HepG2 (cell line): Measurements from ENCODE around the gene OAS1. TPM values are rescaled to one million over a fixed set of nuclear protein-coding genes. Genes with fewer than 3 reads are reported as not detected.

Experiments
- ATAC-seq: fragments of 200-7000 bp; cut with Tn5 transposase; 3 replicates; pipeline ENCODE4 v1.9.1; 2020; ENCODE audit warnings: mild to moderate bottlenecking, moderate library complexity
- BruUV-seq: library from RNA; stranded (reverse); fragments of 400-500 nt; replicated peaks from 2 replicates; lab custom pipeline; 2021; lab: Mats Ljungman, UMichigan
- CTCF ChIA-PET: fragments of 300-600 bp; formaldehyde crosslinking; extraction: SDS; loops from one replicate; lab custom pipeline; 2021; ENCODE audit warnings: low total read pairs, inconsistent platforms, low intra/inter-chr PET ratio; lab: Yijun Ruan, JAX
- POLR2A ChIA-PET: fragments of 350-600 bp; sonication (Branson Sonifier 250); formaldehyde crosslinking; loops from one replicate; lab custom pipeline; 2020; ENCODE audit warnings: antibody characterized with exemption, inconsistent platforms; lab: Yijun Ruan, JAX
- DNase-seq: peaks from one replicate; pipeline ENCODE4 v3.0.0-alpha.2; 2015; ENCODE audit warnings: low spot score
- FAIRE-seq: peaks from 3 replicates; lab custom pipeline; 2011; peaks lifted over from hg19 to GRCh38; lab: Jason Lieb, UNC
- H2AFZ ChIP-seq: one replicate; pipeline ENCODE4 v1.6.1; 2011; ENCODE audit warnings: low read length, inconsistent platforms
- H3K27ac ChIP-seq: fragments of 300-600 bp; 3 replicates; pipeline ENCODE4 v1.8.0; 2011; ENCODE audit warnings: mixed run types, mild to moderate bottlenecking, mixed read lengths, low read length, inconsistent platforms; ENCODE audit not compliant: insufficient read depth; ENCODE audit errors: extremely low read length
- H3K27me3 ChIP-seq, 2 experiments: fragments of 200-600 bp in 1 of 2; 2 replicates in 1 of 2; 3 replicates in 1 of 2; pipeline versions ENCODE4 v1.6.0 to v1.8.0; 2011; ENCODE audit warnings: low read length in 2 of 2, mild to moderate bottlenecking in 2 of 2, moderate library complexity in 2 of 2, inconsistent platforms in 1 of 2; ENCODE audit not compliant: insufficient read depth in 2 of 2, control insufficient read depth in 1 of 2
- H3K36me3 ChIP-seq, 2 experiments: fragments of 200-600 bp in 1 of 2; replicated peaks in 1 of 2; 2 replicates in 1 of 2; 3 replicates in 1 of 2; pipeline versions ENCODE4 v1.5.1 to v1.8.0; 2011; ENCODE audit warnings: low read length in 2 of 2, inconsistent platforms in 1 of 2; ENCODE audit not compliant: insufficient read depth in 2 of 2, control insufficient read depth in 1 of 2
- H3K4me1 ChIP-seq: 2 replicates; pipeline ENCODE4 v1.5.1; 2012; ENCODE audit warnings: low read length, inconsistent platforms; ENCODE audit not compliant: insufficient read depth
- H3K4me2 ChIP-seq: 2 replicates; pipeline ENCODE4 v1.6.0; 2011; ENCODE audit warnings: low read depth, low read length, inconsistent platforms
- H3K4me3 ChIP-seq, 3 experiments: fragments of 200-600 bp in 1 of 3; sonication (generic), shearing (Covaris generic) in 1 of 3; replicated peaks in 1 of 3; 2 replicates each; pipeline ENCODE4 v1.5.1; 2011 to 2016; ENCODE audit warnings: low read length in 3 of 3, inconsistent platforms in 2 of 3, low read depth in 2 of 3, mild to moderate bottlenecking in 2 of 3, control low read depth in 1 of 3, mixed read lengths in 1 of 3; ENCODE audit not compliant: insufficient read depth in 1 of 3
- H3K79me2 ChIP-seq: one replicate; pipeline ENCODE4 v1.6.1; 2011; ENCODE audit warnings: low read length, inconsistent platforms; ENCODE audit not compliant: insufficient read depth
- H3K9ac ChIP-seq: 2 replicates; pipeline ENCODE4 v1.6.0; 2011; ENCODE audit warnings: mild to moderate bottlenecking, low read depth, low read length, inconsistent platforms; ENCODE audit not compliant: insufficient read depth
- H3K9me3 ChIP-seq: 2 replicates; pipeline ENCODE4 v1.5.1; 2012; ENCODE audit warnings: mild to moderate bottlenecking, low read length
- H4K20me1 ChIP-seq: 2 replicates; pipeline ENCODE4 v1.6.0; 2011; ENCODE audit warnings: inconsistent platforms, mild to moderate bottlenecking, low read length, moderate library complexity; ENCODE audit not compliant: insufficient read depth
- BCL6 ChIP-seq: IDR thresholded peaks from 2 replicates; pipeline ENCODE4 v1.6.1; 2016; ENCODE audit warnings: missing genetic modification reagents, missing compliant biosample characterization
- BHLHE40 ChIP-seq: IDR thresholded peaks from 2 replicates; pipeline ENCODE4 v1.6.1; 2011; ENCODE audit warnings: low read length, improper control_type of control experiment
- GFI1 ChIP-seq: sonication (generic); formaldehyde crosslinking; IDR thresholded peaks from 2 replicates; pipeline ENCODE4 v1.5.0; 2020; ENCODE audit warnings: missing genetic modification reagents, mild to moderate bottlenecking, borderline replicate concordance
- HIVEP1 ChIP-seq: sonication (generic); formaldehyde crosslinking; IDR thresholded peaks from 2 replicates; pipeline ENCODE4 v1.4.0; 2020; ENCODE audit warnings: mild to moderate bottlenecking, missing genetic modification reagents
- NCOA2 ChIP-seq: sonication (generic); formaldehyde crosslinking; IDR thresholded peaks from 2 replicates; pipeline ENCODE4 v1.8.0; 2022; ENCODE audit warnings: inconsistent platforms
- NRL ChIP-seq: sonication (generic); formaldehyde crosslinking; IDR thresholded peaks from 2 replicates; pipeline ENCODE4 v1.5.0; 2020; ENCODE audit warnings: missing genetic modification reagents, mild to moderate bottlenecking, moderate library complexity, borderline replicate concordance
- PRDM10 ChIP-seq: sonication (generic); formaldehyde crosslinking; IDR thresholded peaks from 2 replicates; pipeline ENCODE4 v1.4.0; 2020; ENCODE audit warnings: low read depth, missing genetic modification reagents
- RARA ChIP-seq: IDR thresholded peaks from 2 replicates; pipeline ENCODE4 v1.6.1; 2016; ENCODE audit warnings: missing genetic modification reagents, missing compliant biosample characterization
- RXRB ChIP-seq: IDR thresholded peaks from 2 replicates; pipeline ENCODE4 v1.6.1; 2016; ENCODE audit warnings: borderline replicate concordance, missing genetic modification reagents, missing compliant biosample characterization
- SMC3 ChIP-seq: IDR thresholded peaks from 2 replicates; pipeline ENCODE4 v1.6.1; 2011; ENCODE audit warnings: low read length, improper control_type of control experiment
- SOX5 ChIP-seq: IDR thresholded peaks from 2 replicates; pipeline ENCODE4 v1.6.1; 2016; ENCODE audit warnings: borderline replicate concordance
- SPEN ChIP-seq: sonication (generic); formaldehyde crosslinking; IDR thresholded peaks from 2 replicates; pipeline ENCODE4 v1.5.1; 2020; ENCODE audit warnings: low read depth, mild to moderate bottlenecking, missing genetic modification reagents
- TBL1XR1 ChIP-seq: fragments of 150-350 bp; IDR thresholded peaks from 2 replicates; pipeline ENCODE4 v1.6.1; 2014; ENCODE audit warnings: borderline replicate concordance, low read length; ENCODE audit not compliant: partially characterized antibody
- ZMYM4 ChIP-seq: sonication (generic); formaldehyde crosslinking; IDR thresholded peaks from 2 replicates; pipeline ENCODE4 v1.8.1; 2023; ENCODE audit warnings: mild to moderate bottlenecking, missing genetic modification reagents
- ZNF768 ChIP-seq: sonication (generic); formaldehyde crosslinking; IDR thresholded peaks from 2 replicates; pipeline ENCODE4 v1.4.0; 2020; ENCODE audit warnings: missing genetic modification reagents
- WGBS: methylation state at CpG from one replicate; pipeline ENCODE4 v1.1.6; 2017; ENCODE audit warnings: low lambda C conversion rate; 5-methylcytosine and 5-hydroxymethylcytosine counted together
- in situ Hi-C: cut with HindIII; loops from 2 replicates; pipeline ENCODE4 v1.10.0; 2017; ENCODE audit warnings: low pct_unique_long_range_greater_than_20kb; ENCODE audit not compliant: extremely low pct_ligation_motif_present
- intact Hi-C: fragments of 100-400 bp; cut with micrococcal nuclease; formaldehyde crosslinking; loops from one replicate; pipeline ENCODE4 v1.10.0; 2022; ENCODE audit not compliant: unreplicated experiment
- polyA plus RNA-seq, 8 experiments: library from polyadenylated mRNA; depleted of rRNA in 3 of 8; stranded (reverse) in 7 of 8; unstranded in 1 of 8; fragments of >200 nt; fragmentation: Illumina TruSeq in 4 of 8; extraction: Trizol in 4 of 8; gene quantifications; 2 replicates each; pipeline versions ENCODE4 v1.2.1 to v1.2.3, GENCODE V29; 2011 to 2016; ENCODE audit warnings: low read depth in 4 of 8, missing spikeins in 1 of 8, mixed read lengths in 1 of 8; ENCODE audit not compliant: insufficient read depth in 1 of 8
- total RNA-seq, 5 experiments: library from RNA; depleted of rRNA; stranded (reverse); fragments of >200 nt; fragmentation: Illumina TruSeq; extraction: Trizol; gene quantifications; 2 replicates each; pipeline ENCODE4 v1.2.3, GENCODE V29; 2016; ENCODE audit warnings: low read depth in 1 of 5
- TF ChIP-seq, protein P1 (sequence below): sonication (generic); formaldehyde crosslinking; conservative IDR thresholded peaks from 2 replicates; pipeline ENCODE4 v1.4.0; 2020; ENCODE audit warnings: missing genetic modification reagents
- TF ChIP-seq, protein P2 (sequence below): sonication (generic); formaldehyde crosslinking; IDR thresholded peaks from 2 replicates; pipeline ENCODE4 v1.4.0; 2020; ENCODE audit warnings: missing genetic modification reagents, borderline replicate concordance

Gene OAS1
- total and polyA plus RNA-seq, 2 of the 13 experiments (the other 11 are each of a cell fraction or from before 2014, with no cell fraction given), result 6.5 to 10.6 TPM

- WGBS, result 0% methylated on average over 6 of the region's 7 CpGs
- BruUV-seq, result no TSS peak
- Histone ChIP-seq H2AFZ (no peak overlapping the region), H3K4me2 (peak overlapping the region; percentile 70), H3K9ac (peak overlapping the region; percentile 2; the same call in 1 of the 2 replicates), H3K27me3 (no peaks in the 10 kb centered on the region), H3K36me3 (no peaks in the 10 kb centered on the region), H3K27ac (no peak overlapping the region), H3K79me2 (no peaks in the 10 kb centered on the region), H3K9me3 (no peaks in the 10 kb centered on the region; the same call in 1 of the 2 replicates), H4K20me1 (no peaks in the 10 kb centered on the region), H3K4me1 (peaks cover 38% of the 10 kb centered on the region), H3K4me3 (peak overlapping the region in 2 of 3 experiments; percentile 9 to 50; a peak in 3 of 6 replicates)
- FAIRE-seq (peak; percentile 88), ATAC-seq (peak; percentile 78), DNase-seq (peak; percentile 56)
- CTCF ChIA-PET, result no interaction called here
- in situ Hi-C loops (no loop called here), intact Hi-C loops (no loop called here)
- POLR2A ChIA-PET, result interaction anchor here (0.9 to 3.9 kb wide), 5 partner anchors 13 to 26 kb away, joined by 3 to 34 read pairs (median 11); partner anchors contain the start of genes OAS1 and OAS3
- TF ChIP-seq ZNF768 (CRISPR knock-in tag) (no peak), HIVEP1 (CRISPR knock-in tag) (no peak), SMC3 (no peak), NRL (CRISPR knock-in tag) (no peak), TBL1XR1 (peak; percentile 97), BHLHE40 (no peak; the same call in 1 of the 2 replicates), PRDM10 (CRISPR knock-in tag) (no peak), GFI1 (CRISPR knock-in tag) (0 out of 2 replicates have a peak, but pooled peaks have one; percentile 35), SOX5 (CRISPR knock-in tag) (peak; percentile 42; the same call in 1 of the 2 replicates), NCOA2 (peak; percentile 37; the same call in 1 of the 2 replicates), RXRB (CRISPR knock-in tag) (peak; percentile 94), ZMYM4 (CRISPR knock-in tag) (0 out of 2 replicates have a peak, but pooled peaks have one; percentile 20), SPEN (CRISPR knock-in tag) (peak; percentile 52; the same call in 1 of the 2 replicates), RARA (peak; percentile 98), BCL6 (CRISPR knock-in tag) (peak; percentile 86)
- TF ChIP-seq, protein P1, sequence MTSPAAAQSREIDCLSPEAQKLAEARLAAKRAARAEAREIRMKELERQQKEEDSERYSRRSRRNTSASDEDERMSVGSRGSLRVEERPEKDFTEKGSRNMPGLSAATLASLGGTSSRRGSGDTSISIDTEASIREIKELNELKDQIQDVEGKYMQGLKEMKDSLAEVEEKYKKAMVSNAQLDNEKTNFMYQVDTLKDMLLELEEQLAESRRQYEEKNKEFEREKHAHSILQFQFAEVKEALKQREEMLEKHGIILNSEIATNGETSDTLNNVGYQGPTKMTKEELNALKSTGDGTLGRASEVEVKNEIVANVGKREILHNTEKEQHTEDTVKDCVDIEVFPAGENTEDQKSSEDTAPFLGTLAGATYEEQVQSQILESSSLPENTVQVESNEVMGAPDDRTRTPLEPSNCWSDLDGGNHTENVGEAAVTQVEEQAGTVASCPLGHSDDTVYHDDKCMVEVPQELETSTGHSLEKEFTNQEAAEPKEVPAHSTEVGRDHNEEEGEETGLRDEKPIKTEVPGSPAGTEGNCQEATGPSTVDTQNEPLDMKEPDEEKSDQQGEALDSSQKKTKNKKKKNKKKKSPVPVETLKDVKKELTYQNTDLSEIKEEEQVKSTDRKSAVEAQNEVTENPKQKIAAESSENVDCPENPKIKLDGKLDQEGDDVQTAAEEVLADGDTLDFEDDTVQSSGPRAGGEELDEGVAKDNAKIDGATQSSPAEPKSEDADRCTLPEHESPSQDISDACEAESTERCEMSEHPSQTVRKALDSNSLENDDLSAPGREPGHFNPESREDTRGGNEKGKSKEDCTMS (CRISPR knock-in tag), result no peak
- TF ChIP-seq, protein P2, sequence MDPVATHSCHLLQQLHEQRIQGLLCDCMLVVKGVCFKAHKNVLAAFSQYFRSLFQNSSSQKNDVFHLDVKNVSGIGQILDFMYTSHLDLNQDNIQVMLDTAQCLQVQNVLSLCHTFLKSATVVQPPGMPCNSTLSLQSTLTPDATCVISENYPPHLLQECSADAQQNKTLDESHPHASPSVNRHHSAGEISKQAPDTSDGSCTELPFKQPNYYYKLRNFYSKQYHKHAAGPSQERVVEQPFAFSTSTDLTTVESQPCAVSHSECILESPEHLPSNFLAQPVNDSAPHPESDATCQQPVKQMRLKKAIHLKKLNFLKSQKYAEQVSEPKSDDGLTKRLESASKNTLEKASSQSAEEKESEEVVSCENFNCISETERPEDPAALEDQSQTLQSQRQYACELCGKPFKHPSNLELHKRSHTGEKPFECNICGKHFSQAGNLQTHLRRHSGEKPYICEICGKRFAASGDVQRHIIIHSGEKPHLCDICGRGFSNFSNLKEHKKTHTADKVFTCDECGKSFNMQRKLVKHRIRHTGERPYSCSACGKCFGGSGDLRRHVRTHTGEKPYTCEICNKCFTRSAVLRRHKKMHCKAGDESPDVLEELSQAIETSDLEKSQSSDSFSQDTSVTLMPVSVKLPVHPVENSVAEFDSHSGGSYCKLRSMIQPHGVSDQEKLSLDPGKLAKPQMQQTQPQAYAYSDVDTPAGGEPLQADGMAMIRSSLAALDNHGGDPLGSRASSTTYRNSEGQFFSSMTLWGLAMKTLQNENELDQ (CRISPR knock-in tag), result no peak
Measured at GRCh38 chr12:112924986-112925385, 18.2 kb downstream of the OAS1 start.
